Measurements from ENCODE around the gene CTNND2.

CTNND2 gene

DNA sequence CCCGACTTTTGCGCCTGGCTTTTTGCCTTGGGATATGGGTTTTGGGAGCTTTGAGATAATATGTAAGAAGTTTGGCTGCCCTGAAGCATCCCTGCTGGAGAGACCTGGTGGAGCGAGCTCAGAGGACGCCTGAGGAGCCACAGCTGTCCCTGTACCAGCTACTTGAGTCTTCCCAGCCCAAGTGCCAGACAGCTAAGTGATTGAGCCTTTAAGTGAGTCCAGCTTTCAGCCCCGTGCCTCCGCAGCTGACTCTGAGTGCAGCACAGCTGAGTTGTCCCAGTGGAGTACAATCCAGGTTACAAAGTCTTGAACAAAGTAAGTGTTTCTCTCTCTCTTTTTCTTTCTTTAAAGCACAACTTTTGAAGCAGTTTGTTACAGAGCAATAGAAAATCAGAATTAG, 939.4 kb downstream of the CTNND2 start:
- FAIRE-seq, result no peak

DNA sequence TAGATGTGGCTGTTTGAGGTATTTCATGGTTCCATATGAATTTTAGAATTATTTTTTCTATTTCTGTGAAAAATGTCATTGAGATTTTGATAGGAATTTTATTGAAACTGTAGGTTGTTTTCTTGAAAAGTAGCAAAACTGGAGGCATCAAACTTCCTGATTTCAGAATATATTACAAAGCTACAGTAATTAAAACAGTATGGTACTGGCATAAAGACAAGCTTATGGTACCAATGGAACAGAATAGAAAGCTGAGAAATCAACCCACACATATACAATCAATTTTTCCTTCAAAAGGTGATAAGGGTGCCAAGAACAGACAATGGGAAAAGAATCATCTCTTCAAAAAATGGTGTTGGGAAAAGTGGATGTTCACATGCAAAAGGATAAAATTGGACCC, 945.5 kb downstream of the CTNND2 start:
- FAIRE-seq, result no peak

DNA sequence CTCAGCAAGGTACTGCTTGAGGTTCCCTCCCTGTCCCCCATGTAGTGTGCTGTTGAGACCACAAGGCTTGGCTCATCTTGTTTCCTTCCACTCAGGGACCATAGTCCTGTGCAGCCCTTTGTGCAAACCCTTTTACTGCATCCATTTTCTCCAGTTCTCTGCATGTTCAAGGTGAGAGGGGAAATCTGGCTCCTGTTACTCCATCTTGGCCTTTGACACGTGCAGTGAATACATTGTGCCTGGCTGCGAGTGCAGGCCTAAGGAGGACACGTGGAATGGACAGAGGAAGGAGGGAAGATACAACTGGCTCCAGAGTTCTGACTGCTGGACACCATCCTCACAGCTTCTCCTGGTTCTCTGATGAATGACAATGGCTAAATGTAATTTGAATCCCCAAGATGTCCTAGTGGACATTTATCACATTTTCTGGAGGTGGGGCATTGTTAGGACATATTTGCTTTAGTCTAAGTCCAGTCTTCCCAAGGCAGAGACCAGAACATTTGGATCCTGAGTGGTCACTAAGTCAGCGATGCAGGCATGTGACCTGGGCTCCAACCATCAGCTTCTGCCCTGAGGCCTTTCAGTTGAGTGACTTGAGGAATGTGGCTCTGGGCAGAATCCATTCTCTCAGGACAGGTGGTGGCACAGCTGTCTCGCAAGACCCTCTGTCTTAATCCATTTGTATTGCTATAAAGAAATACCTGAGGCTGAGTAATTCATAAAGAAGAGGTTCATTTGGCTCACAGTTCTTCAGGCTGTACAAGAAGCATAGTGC, 954.2 kb downstream of the CTNND2 start:
- no peak for FAIRE-seq

DNA sequence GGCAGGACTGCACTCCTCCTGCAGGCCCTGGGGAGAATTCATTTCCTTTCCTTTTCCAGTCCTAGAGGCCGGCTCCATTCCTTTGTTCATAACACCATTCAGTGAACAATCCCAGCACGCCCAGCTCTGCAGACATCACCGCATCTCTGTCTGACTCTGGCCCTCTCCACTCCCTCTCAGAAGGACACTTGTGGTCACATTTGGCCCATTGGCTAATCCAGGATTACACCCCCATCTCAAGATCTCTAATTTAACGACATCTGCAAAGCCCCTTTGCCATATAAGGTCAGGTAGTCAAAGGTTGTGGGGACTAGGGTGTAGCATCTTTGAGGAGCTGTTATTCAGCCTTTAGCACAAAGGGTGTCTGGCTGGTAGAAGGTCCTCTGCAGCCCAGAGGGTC, 958.2 kb downstream of the CTNND2 start:
- no peak for FAIRE-seq

DNA sequence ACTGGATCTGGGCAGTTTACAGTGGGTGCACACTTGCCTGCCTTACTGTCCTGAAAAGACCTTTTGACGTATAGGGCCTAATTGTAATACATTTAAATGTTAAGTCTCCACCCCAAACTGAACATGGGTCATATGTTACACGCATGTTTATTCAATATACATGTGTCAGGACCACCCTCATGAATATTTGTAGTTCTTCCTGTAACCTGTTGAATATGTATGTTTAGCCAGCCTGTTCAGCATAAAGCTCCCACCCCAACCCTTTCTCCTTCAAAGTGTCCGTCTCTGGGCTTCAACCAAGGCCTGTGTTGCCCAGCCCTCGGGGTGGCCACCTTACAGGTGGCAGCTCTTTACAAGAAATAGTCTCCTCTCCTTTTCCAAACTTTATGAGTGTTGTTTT, 962.3 kb downstream of the CTNND2 start:
- FAIRE-seq, result no peak

DNA sequence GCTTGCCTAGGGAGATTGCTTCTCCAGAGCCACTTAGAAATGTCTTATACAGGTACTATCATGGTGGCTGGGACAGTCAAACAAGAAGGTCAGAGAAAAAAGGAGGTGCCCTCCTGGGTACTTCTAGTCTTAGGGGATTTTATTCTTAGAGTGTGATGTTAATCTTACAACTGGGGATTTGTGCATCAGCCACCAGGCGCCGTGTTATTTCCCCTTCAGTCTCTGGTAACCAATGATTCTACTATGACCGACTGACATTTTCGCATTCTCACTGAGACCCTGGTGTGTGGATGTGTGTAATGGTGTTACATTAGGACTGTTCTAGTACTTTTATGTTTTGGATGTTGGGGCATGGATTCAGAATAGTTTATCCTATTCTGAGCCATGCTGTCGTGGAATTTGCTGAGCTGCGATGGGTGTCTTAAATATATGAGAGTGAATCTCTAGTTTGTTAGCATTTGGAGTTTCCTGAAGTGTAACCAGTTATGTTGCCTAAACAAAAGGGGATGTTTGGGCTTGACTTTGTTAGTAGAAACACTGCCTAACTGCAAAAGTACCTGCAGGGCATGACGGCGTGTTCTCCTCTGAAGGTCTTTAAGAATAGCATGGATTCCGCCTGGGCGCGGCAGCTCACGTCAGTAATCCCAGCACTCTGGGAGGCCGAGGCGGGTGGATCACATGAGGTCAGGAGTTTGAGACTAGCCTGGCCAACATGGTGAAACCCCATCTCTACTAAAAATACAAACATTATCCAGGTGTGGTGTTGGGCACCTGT, 968.0 kb downstream of the CTNND2 start:
- FAIRE-seq, result no peak

DNA sequence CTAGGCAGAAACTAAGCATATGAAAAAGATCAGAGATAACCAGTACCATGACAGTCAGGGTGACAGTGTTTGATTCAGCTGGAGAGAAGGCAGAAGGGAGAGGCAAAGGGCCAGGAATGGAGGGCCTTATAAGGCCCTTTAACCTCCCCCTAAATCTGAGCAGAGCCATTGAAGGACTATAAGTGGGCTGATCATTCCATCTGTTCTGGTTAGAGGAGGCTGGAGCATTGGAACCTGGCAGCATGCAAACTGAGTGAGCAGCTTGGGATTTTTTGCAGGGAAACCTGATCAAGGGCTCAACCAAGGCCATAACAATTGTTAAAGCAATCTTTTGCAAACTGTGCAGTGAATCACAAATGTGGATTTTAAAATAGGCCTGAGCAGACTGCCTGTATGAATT, 968.7 kb downstream of the CTNND2 start:
- FAIRE-seq, result no peak

DNA sequence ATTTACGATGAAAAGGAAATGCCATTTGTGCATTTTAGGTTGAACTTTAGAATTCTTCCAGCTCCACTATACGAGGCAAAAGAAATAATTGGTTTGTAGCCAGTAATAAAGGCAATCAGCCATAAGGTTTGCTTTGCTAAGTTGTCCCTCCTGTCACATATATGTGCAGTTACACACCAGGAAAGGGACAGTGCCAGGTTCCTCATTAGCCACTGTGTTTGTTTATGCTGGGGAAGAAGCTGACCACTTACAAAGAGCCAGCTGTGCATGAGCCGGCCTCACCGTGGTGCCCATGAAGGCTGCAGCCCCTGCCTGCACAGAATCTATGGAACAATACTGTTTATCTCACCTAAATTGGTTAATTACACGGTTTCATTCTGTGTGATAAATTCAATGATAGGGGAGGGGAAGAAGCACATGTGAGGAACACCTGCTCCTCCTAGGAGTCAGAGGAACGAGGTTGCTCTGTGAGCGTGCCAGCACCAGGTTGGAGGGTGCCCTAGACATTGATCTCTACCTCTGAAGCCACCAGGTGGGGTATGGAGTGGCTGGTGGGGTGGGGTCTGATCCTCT, 969.4 kb downstream of the CTNND2 start:
- FAIRE-seq, result peak; percentile 95

DNA sequence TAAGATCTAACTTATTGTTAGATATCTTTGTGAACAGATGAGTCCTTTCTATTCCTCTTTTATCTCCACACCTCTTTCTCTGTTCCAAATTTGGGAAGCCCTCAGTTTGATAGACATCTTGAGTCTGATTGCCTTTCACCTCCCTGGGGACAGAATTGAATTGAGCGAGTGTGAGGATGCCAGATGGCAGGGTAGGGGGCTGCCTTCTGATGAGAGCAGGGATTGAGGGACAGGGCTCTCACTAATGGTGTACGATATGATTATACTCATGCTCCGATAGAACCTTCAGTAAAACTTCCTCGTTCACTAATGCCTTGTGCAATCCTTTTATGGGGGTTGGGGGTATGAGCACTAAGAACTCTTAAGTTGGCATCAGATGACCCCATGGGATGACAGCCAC, 971.1 kb downstream of the CTNND2 start:
- no peak for FAIRE-seq

DNA sequence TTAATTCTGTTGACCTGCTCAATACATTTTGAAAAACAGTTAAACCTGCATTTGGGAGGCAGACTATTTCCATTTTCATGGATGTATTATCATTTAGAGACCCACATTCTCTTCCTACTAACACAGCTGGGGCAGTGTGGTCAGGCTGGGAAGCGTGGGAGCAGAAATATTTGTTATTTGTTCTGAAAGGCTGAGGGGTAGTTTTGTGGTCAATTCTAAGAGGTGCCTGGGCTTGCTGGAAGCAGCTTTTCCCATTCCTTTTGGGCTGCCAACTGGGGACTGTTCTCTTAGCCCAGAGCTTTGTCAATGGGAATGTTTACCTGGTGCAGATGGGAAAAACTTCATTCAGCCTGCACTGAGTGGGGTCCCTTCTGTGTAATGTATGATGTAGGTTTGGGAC, 971.8 kb downstream of the CTNND2 start:
- no peak for FAIRE-seq

DNA sequence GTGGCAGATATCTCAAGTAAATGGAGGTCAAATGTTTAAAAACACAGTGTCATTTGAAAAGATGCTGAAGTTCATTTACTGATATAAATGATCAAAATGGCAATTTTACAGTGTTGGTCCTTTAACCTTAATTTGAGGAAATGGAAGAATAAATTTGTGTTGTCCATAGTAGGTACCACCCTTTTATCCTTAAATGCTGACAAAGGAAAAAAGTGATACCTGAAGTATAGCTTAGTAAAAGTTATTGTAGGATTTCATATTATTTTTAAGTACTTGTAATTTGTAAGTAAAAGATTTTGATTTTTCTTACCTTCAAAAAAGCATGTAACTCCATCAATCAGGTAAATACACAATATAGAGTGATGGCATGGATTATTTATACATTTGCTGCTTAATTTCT, 976.6 kb downstream of the CTNND2 start:
- FAIRE-seq, result no peak

DNA sequence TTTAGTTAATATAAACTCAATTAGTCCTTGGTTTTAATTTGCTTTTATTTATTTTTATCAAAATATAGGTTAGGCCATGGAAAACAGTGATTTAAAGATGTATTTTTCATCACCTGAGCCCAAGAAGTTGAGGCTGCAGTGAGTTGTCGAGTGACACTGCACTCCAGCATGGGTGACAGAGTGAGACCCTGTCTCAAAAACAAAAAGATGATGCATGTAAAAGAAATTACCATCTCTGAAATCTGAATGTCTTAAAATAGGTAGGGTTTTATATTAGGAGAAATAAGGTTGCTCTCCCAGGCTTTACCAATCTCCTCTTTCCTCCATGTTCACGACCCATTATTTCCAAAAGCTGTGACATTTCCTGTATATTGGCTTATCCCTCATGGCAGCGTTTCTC, 980.9 kb downstream of the CTNND2 start:
- FAIRE-seq, result no peak

Measured in islet of Langerhans (tissue), 1 donor.